GM12874 (cell line): ENCODE data around the gene SLC5A4.

Source experiments
- TF ChIP-seq, protein P1 (sequence below): IDR thresholded peaks from 2 replicates; pipeline ENCODE4 v1.5.1; 2011; ENCODE audit warnings: low read depth, mild to moderate bottlenecking, control low read depth, low read length, moderate library complexity; ENCODE audit not compliant: insufficient read depth

The SLC5A4 gene

DNA sequence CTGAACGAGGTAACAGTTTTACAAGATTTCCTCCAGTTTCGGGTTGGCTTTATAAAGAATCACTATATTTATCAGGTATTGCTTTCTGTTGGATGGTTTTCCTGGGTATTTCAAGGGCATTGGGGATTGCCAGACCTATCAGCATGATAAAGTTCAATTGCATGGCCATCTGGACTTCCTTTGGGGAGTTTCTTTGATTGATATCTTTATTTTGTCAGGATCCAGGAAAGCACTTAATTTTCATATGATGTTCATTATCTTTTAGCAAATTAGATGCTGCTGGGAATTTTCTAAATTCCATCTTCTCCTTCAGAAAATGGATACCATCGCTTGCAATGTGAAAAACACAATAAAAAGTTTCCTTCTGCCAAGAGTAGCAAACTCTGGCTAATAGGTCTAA lies 71.5 kb downstream of the SLC5A4 start:
- TF ChIP-seq, protein P1, sequence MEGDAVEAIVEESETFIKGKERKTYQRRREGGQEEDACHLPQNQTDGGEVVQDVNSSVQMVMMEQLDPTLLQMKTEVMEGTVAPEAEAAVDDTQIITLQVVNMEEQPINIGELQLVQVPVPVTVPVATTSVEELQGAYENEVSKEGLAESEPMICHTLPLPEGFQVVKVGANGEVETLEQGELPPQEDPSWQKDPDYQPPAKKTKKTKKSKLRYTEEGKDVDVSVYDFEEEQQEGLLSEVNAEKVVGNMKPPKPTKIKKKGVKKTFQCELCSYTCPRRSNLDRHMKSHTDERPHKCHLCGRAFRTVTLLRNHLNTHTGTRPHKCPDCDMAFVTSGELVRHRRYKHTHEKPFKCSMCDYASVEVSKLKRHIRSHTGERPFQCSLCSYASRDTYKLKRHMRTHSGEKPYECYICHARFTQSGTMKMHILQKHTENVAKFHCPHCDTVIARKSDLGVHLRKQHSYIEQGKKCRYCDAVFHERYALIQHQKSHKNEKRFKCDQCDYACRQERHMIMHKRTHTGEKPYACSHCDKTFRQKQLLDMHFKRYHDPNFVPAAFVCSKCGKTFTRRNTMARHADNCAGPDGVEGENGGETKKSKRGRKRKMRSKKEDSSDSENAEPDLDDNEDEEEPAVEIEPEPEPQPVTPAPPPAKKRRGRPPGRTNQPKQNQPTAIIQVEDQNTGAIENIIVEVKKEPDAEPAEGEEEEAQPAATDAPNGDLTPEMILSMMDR = no peak

DNA sequence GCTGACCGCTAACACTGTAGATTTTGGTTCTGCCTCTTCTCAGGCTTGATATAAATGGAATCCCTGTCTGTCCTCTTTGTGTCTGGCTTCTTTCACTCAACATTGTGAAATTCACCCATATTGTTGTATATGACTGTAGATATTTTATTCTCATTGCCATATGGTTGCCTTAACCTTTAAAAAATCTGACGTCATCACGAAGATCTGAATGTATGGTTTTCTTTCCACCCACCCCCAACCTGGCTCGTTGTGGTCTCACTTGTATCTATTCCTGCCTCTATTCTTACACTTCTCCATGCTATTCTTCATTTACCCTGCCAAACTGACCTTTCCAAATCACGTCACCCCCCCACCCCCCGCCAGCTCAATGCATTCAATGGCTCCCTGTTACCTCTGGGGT lies 74.1 kb downstream of the SLC5A4 start:
- TF ChIP-seq, protein P1 = no peak

GRCh38 chr22:32177221-32177765 lies 77.9 kb downstream of the SLC5A4 start:
- TF ChIP-seq, protein P1 = no peak

GRCh38 chr22:32175683-32176644 lies 79.2 kb downstream of the SLC5A4 start:
- TF ChIP-seq, protein P1 = no peak

DNA sequence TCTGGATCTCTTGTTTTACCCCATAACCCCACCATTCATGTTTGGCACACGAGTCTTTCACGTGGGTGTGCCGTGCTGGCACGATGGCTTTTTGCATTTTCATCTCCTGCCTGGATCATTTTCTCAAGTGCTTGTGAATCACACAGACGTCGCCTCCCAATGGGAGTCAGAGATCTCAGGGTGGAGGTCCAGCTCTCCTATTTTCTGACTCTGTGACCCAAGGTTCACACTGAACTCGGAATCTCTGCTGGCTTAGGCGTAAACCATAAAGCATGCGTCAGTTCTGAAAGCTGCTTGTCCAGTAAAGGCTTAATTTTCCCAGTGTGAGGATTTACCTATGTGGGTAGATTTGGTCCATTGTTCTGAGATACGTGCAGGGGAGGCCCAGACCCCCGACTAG lies 80.0 kb downstream of the SLC5A4 start:
- TF ChIP-seq, protein P1 = no peak
